ENCODE data around the gene SLC9A1.

GRCh38 chr1:27103498-27103897 lies 51.4 kb downstream of the SLC9A1 start:
- TF ChIP-seq EZH2 (IDR thresholded peaks at IDR 0.05; ENCODE audit: low read depth) (no peak), CTCF (conservative IDR thresholded peaks at IDR 0.05) (no peak)
